ENCODE results near the gene RBBP5.

- TF ChIP-seq USF2 (IDR thresholded peaks at IDR 0.05; ENCODE audit: low read depth, low read length) (no peak), RCOR1 (IDR thresholded peaks at IDR 0.05; ENCODE audit: insufficient replicate concordance, low read length) (no peak), RAD21 (IDR thresholded peaks at IDR 0.05; ENCODE audit: low read length) (no peak)
Measured at GRCh38 chr1:205037539-205037938, 84.2 kb downstream of the RBBP5 start.

Data from IMR-90 (cell line).